ENCODE results near the gene CCDC90B. TPM values are rescaled to one million over a fixed set of nuclear protein-coding genes. Genes with fewer than 3 reads are reported as not detected.
A peak's percentile ranks its signal among the peaks of the same experiment; 100 is the strongest.

CCDC90B gene
- total RNA-seq, 1 donor from 2014 or later, result 42.4 TPM

DNA sequence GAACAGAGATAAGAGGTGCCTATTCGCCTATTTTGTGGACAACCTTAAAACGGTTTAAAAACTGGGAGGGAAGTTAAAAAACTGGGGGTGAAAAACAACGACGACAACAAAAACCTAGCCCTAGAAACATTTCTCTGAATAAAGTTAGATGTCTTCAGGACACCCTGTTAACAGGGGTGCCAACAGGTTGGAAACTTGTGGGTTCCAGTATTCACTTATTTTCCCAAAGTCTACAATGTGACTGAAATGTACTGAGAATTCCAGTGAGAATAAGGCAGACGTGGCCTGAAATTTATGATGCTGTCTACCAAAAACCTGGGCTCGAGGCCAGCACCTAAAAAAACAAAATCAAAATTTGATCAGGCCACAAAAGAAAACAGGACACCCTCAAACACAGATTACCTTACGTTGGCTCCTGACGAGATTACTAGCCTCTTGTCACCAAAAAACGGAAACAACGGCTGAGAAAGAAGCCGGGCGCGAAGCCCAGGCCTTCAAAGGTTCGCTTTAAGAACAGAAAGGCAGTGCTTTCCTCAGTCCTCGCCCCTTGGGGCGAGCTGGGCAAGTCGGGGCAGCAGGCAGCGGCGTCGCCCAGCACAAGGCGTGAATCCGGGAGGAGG is 906 bp downstream of the CCDC90B start:
- TF ChIP-seq, protein P1, sequence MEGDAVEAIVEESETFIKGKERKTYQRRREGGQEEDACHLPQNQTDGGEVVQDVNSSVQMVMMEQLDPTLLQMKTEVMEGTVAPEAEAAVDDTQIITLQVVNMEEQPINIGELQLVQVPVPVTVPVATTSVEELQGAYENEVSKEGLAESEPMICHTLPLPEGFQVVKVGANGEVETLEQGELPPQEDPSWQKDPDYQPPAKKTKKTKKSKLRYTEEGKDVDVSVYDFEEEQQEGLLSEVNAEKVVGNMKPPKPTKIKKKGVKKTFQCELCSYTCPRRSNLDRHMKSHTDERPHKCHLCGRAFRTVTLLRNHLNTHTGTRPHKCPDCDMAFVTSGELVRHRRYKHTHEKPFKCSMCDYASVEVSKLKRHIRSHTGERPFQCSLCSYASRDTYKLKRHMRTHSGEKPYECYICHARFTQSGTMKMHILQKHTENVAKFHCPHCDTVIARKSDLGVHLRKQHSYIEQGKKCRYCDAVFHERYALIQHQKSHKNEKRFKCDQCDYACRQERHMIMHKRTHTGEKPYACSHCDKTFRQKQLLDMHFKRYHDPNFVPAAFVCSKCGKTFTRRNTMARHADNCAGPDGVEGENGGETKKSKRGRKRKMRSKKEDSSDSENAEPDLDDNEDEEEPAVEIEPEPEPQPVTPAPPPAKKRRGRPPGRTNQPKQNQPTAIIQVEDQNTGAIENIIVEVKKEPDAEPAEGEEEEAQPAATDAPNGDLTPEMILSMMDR (IDR thresholded peaks at IDR 0.05), result no peak
- peak overlapping the region; percentile 100 for H3K27ac Mint-ChIP-seq (ENCODE audit: unreplicated experiment)
- peaks cover 3% of the 10 kb centered on the region for H3K36me3 Mint-ChIP-seq (ENCODE audit: unreplicated experiment)
- H3K4me1 Mint-ChIP-seq (ENCODE audit: unreplicated experiment), result peaks cover 26% of the 10 kb centered on the region
- peaks cover 12% of the 10 kb centered on the region for H3K27me3 Mint-ChIP-seq (ENCODE audit: unreplicated experiment)
- no peak for DNase-seq (ENCODE audit: extremely low spot score, unreplicated experiment)
- H3K4me3 Mint-ChIP-seq (ENCODE audit: unreplicated experiment), result peak overlapping the region; percentile 96
- no peaks in the 10 kb centered on the region for H3K9me3 Mint-ChIP-seq (ENCODE audit: unreplicated experiment)

DNA sequence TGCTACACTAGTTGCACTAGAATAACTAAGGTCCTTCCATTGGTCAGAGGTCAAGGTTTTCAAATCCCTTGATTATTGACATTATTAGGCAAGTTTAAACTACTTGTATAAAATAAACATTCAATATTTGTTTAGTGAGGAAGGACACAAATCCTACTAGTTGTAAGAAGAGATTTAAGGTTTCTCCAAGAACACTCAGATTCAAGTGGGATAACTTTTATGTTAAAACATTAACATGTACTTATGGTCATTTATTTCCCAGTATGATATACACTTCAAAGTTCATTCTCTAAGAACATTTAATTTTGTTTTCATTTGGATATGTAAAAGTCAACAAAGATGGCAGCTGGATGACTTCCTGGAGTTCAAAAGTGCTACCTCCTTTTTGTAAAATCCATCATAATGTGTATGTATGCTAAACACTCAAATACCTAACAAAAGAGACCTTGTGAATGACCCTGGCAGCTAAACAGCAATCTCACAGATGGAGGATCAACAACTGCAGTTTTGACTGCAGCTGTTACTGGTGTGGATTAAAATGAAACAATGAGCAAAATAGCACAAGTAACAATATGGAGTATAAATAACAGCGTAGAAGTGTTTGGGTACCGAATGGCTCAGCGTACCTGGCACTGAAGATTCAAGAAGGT is 1.5 kb downstream of the CCDC90B start:
- Mint-ChIP-seq H3K36me3 (ENCODE audit: unreplicated experiment) (peaks cover 6% of the 10 kb centered on the region), H3K9me3 (ENCODE audit: unreplicated experiment) (no peaks in the 10 kb centered on the region), H3K27me3 (ENCODE audit: unreplicated experiment) (peaks cover 12% of the 10 kb centered on the region), H3K4me1 (ENCODE audit: unreplicated experiment) (peaks cover 27% of the 10 kb centered on the region), H3K4me3 (ENCODE audit: unreplicated experiment) (peak overlapping the region; percentile 96), H3K27ac (ENCODE audit: unreplicated experiment) (peak overlapping the region; percentile 100)
- TF ChIP-seq, protein P1 (IDR thresholded peaks at IDR 0.05), result no peak
- DNase-seq (ENCODE audit: extremely low spot score, unreplicated experiment), result no peak

DNA sequence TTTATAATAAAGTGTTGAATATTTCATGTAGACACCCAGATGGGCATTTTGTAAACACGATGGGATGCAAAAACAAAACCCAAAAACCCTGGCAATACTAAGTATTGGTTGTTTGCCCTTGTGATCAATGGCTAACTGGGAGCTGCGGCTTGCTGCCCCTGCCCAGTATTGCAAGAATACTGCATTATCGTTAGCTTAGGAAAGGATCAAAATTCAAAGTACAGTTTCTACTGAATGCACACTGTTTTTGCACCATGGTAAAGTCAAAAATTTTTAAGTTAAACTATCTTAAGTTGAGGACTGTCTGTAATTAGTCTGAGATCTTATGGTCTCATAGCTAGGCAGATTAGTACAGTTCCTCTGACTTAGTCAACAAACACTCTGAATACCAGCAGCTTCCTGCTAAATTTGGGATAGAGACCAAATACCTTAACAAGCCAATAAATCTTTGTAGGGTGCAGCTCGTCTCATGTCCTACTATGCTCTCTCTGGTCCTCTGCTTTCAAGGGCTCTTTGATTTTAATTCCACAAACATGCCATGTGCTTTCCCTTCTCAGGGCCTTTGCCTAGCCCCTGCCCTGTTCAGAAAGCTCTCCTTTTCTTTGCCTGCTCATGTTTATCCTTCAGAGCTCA is 4.0 kb downstream of the CCDC90B start:
- Mint-ChIP-seq H3K4me3 (ENCODE audit: unreplicated experiment) (no peak overlapping the region), H3K27ac (ENCODE audit: unreplicated experiment) (no peak overlapping the region), H3K4me1 (ENCODE audit: unreplicated experiment) (peaks cover 28% of the 10 kb centered on the region), H3K9me3 (ENCODE audit: unreplicated experiment) (no peaks in the 10 kb centered on the region), H3K36me3 (ENCODE audit: unreplicated experiment) (peaks cover 12% of the 10 kb centered on the region), H3K27me3 (ENCODE audit: unreplicated experiment) (no peaks in the 10 kb centered on the region)
- TF ChIP-seq, protein P1 (IDR thresholded peaks at IDR 0.05), result no peak
- no peak for DNase-seq (ENCODE audit: extremely low spot score, unreplicated experiment)

DNA sequence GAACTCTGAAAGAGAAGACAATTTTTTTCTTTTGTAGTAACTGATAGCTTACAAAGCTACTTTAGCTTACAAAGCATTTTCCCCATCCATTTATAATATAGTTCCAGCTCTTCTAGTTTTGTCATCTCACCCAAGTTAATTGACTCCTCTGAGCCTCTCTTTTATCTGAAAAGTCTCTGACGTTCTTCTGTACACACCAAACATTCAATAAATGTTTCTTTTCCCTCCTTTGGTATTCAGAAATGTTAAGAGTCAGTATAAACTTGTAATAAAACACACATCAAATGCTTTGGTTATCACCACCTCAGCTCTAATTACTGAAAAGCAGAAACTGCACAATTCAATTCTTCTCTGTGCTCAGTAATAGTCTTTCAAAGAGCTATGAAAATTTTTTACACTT is 5.9 kb downstream of the CCDC90B start:
- Mint-ChIP-seq H3K4me1 (ENCODE audit: unreplicated experiment) (peaks cover 23% of the 10 kb centered on the region), H3K27ac (ENCODE audit: unreplicated experiment) (no peak overlapping the region), H3K9me3 (ENCODE audit: unreplicated experiment) (no peaks in the 10 kb centered on the region), H3K36me3 (ENCODE audit: unreplicated experiment) (peaks cover 17% of the 10 kb centered on the region), H3K27me3 (ENCODE audit: unreplicated experiment) (no peaks in the 10 kb centered on the region), H3K4me3 (ENCODE audit: unreplicated experiment) (no peak overlapping the region)
- TF ChIP-seq, protein P1 (IDR thresholded peaks at IDR 0.05), result no peak
- no peak for DNase-seq (ENCODE audit: extremely low spot score, unreplicated experiment)

DNA sequence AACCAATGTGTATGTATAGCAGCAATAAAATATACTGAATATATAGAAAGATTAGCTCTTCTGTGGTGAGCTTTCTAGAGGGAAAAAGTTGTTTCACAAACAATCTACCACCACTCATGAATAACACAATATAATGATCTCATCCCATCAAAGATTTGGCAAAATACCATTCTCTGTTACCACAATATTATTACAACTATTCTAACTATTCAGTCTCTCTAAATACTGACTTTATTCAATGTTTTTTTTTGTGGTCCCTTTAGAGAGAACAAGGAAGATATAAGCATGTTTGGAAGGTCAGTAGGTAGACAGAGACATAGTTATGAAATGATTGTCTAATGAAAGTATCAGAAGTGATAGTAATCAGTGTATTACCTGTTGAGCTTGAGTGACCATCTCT is 7.8 kb downstream of the CCDC90B start:
- TF ChIP-seq, protein P1 (IDR thresholded peaks at IDR 0.05), result no peak
- H3K9me3 Mint-ChIP-seq (ENCODE audit: unreplicated experiment), result no peaks in the 10 kb centered on the region
- no peak for DNase-seq (ENCODE audit: extremely low spot score, unreplicated experiment)
- no peak overlapping the region for H3K4me3 Mint-ChIP-seq (ENCODE audit: unreplicated experiment)
- no peaks in the 10 kb centered on the region for H3K27me3 Mint-ChIP-seq (ENCODE audit: unreplicated experiment)
- H3K27ac Mint-ChIP-seq (ENCODE audit: unreplicated experiment), result no peak overlapping the region
- peaks cover 21% of the 10 kb centered on the region for H3K36me3 Mint-ChIP-seq (ENCODE audit: unreplicated experiment)
- H3K4me1 Mint-ChIP-seq (ENCODE audit: unreplicated experiment), result peaks cover 9% of the 10 kb centered on the region
